ENCODE measurements around the gene LEPR. TPM values are rescaled to one million over a fixed set of nuclear protein-coding genes. Genes with fewer than 3 reads are reported as not detected.

Gene LEPR
- total RNA-seq, 1 experiment from 2014 or later = 7.0 TPM

GRCh38 chr1:65398083-65398482 is 22.4 kb upstream of the LEPR start:
- DNase-seq = no peak
- no peak overlapping the region for H3K4me3 ChIP-seq (ENCODE audit: insufficient read depth, low read depth, low read length)
- H3K27me3 ChIP-seq (ENCODE audit: control insufficient read depth, insufficient read depth, low read length) = no peaks in the 10 kb centered on the region
- H3K36me3 ChIP-seq (replicated peaks; ENCODE audit: control insufficient read depth, insufficient read depth, low read length) = no peaks in the 10 kb centered on the region

GRCh38 chr1:65399003-65399402 is 21.5 kb upstream of the LEPR start:
- Histone ChIP-seq H3K27me3 (ENCODE audit: control insufficient read depth, insufficient read depth, low read length) (no peaks in the 10 kb centered on the region), H3K36me3 (replicated peaks; ENCODE audit: control insufficient read depth, insufficient read depth, low read length) (no peaks in the 10 kb centered on the region), H3K4me3 (ENCODE audit: insufficient read depth, low read depth, low read length) (no peak overlapping the region)
- no peak for DNase-seq

GRCh38 chr1:65401612-65402011 is 18.9 kb upstream of the LEPR start:
- no peaks in the 10 kb centered on the region for H3K36me3 ChIP-seq (replicated peaks; ENCODE audit: control insufficient read depth, insufficient read depth, low read length)
- H3K4me3 ChIP-seq (ENCODE audit: insufficient read depth, low read depth, low read length) = no peak overlapping the region
- H3K27me3 ChIP-seq (ENCODE audit: control insufficient read depth, insufficient read depth, low read length) = no peaks in the 10 kb centered on the region
- no peak for DNase-seq

DNA sequence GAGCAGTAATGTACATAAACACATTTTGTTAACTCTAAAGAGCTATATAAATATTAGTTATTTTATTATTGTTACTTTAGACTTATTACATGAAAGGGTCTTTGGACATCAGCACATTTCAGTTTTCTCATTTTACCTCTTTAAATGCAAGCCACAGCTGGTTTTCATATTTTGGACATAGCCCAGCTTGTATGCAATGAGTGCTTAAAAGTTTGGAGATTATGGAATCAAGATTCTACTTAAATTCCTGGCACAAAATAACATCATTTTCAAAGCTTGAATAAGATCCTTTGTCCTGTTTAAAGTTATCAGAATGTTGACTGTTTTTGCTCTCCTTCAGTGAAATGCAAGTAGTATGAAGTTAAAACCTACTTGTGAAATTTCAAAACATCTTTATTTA is 15.5 kb upstream of the LEPR start:
- no peaks in the 10 kb centered on the region for H3K36me3 ChIP-seq (replicated peaks; ENCODE audit: control insufficient read depth, insufficient read depth, low read length)
- no peaks in the 10 kb centered on the region for H3K27me3 ChIP-seq (ENCODE audit: control insufficient read depth, insufficient read depth, low read length)
- no peak overlapping the region for H3K4me3 ChIP-seq (ENCODE audit: insufficient read depth, low read depth, low read length)
- DNase-seq = no peak

DNA sequence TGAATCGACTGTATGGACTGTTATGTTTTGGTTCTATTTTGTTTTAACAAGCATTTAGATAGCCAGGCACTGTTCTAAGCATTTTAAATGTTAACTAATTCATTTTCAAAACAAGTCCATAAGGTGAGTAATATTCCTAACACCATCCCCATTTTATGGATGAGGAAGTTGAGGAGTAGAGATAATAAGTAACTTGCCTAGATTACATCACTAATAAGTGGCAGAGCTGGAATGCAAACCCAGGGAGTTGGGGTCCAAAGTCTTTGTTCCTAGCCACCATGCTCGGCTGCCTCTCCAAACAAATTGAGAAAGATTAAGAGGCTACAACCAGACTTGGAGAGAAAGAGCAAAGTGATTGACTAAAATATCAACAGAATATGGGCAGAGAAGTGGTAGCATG is 12.6 kb upstream of the LEPR start:
- no peaks in the 10 kb centered on the region for H3K36me3 ChIP-seq (replicated peaks; ENCODE audit: control insufficient read depth, insufficient read depth, low read length)
- H3K4me3 ChIP-seq (ENCODE audit: insufficient read depth, low read depth, low read length) = no peak overlapping the region
- DNase-seq = no peak
- H3K27me3 ChIP-seq (ENCODE audit: control insufficient read depth, insufficient read depth, low read length) = no peaks in the 10 kb centered on the region

- DNase-seq = no peak
- no peaks in the 10 kb centered on the region for H3K36me3 ChIP-seq (replicated peaks; ENCODE audit: control insufficient read depth, insufficient read depth, low read length)
- H3K4me3 ChIP-seq (ENCODE audit: insufficient read depth, low read depth, low read length) = no peak overlapping the region
- no peaks in the 10 kb centered on the region for H3K27me3 ChIP-seq (ENCODE audit: control insufficient read depth, insufficient read depth, low read length)
These were observed 11.2 kb upstream of the LEPR start for GRCh38 chr1:65409314-65409713.

GRCh38 chr1:65409816-65410326 is 10.6 kb upstream of the LEPR start:
- Histone ChIP-seq H3K27me3 (ENCODE audit: control insufficient read depth, insufficient read depth, low read length) (no peaks in the 10 kb centered on the region), H3K4me3 (ENCODE audit: insufficient read depth, low read depth, low read length) (no peak overlapping the region), H3K36me3 (replicated peaks; ENCODE audit: control insufficient read depth, insufficient read depth, low read length) (no peaks in the 10 kb centered on the region)
- DNase-seq = no peak

DNA sequence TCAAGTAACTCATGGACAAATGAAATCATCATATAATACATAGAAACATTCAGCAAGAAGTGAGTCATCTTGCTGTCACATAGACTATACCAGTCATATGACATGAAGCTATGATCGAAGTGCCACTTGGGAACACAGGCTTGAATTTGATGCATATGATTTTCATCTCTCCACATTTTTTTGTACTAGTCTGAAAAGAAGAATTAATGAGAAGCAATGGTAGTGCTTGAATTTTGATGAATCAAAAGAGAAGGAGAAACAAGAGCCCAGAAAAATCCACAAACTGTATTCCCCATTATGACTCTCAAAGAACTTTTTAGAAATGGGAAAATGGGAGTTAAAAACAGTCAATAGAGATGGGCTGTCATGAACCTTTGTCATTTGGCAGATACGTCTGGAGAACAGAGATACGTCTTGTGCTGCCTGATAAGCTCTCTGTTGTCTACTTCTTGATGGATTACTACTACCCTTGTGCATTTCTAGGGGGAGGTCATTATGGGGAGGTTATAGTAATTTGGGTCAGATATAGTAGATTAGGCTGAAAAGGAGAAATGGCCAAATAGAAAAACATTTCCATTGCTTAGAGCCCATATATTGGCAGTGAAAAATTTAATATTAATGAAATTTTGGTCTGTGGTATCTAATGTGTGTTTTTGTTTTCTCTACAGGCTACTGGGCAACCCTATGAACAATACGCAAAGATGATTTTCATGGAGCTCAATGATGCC is 8.0 kb upstream of the LEPR start:
- Histone ChIP-seq H3K27me3 (ENCODE audit: control insufficient read depth, insufficient read depth, low read length) (no peaks in the 10 kb centered on the region), H3K36me3 (replicated peaks; ENCODE audit: control insufficient read depth, insufficient read depth, low read length) (no peaks in the 10 kb centered on the region), H3K4me3 (ENCODE audit: insufficient read depth, low read depth, low read length) (no peak overlapping the region)
- DNase-seq = no peak

DNA sequence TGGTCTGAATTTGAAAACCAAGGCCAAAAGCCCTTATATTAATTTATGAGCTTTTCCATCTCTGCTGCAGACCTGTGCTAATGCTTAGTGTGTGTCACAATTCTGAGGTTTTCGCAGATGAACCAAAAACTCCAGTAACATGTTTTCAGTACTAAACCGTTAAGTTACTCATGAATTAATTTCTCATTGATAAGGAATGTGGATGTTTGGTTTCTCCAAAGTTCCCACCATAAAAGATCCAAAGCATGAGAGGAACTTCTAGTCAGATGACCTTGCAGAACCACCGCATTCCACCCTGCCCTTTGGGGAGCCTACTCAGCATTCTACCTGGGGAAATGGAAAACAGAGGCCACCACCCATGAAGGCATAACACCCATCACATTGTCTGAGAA is 7.5 kb upstream of the LEPR start:
- no peak overlapping the region for H3K4me3 ChIP-seq (ENCODE audit: insufficient read depth, low read depth, low read length)
- no peak for DNase-seq
- H3K27me3 ChIP-seq (ENCODE audit: control insufficient read depth, insufficient read depth, low read length) = no peaks in the 10 kb centered on the region
- no peaks in the 10 kb centered on the region for H3K36me3 ChIP-seq (replicated peaks; ENCODE audit: control insufficient read depth, insufficient read depth, low read length)

- H3K36me3 ChIP-seq (replicated peaks; ENCODE audit: control insufficient read depth, insufficient read depth, low read length) = no peaks in the 10 kb centered on the region
- H3K27me3 ChIP-seq (ENCODE audit: control insufficient read depth, insufficient read depth, low read length) = no peaks in the 10 kb centered on the region
- no peak overlapping the region for H3K4me3 ChIP-seq (ENCODE audit: insufficient read depth, low read depth, low read length)
- no peak for DNase-seq
These were observed 5.9 kb upstream of the LEPR start for GRCh38 chr1:65414538-65414937.

GRCh38 chr1:65416767-65417166 is 3.7 kb upstream of the LEPR start:
- Histone ChIP-seq H3K27me3 (ENCODE audit: control insufficient read depth, insufficient read depth, low read length) (no peaks in the 10 kb centered on the region), H3K36me3 (replicated peaks; ENCODE audit: control insufficient read depth, insufficient read depth, low read length) (no peaks in the 10 kb centered on the region), H3K4me3 (ENCODE audit: insufficient read depth, low read depth, low read length) (no peak overlapping the region)
- no peak for DNase-seq

DNA sequence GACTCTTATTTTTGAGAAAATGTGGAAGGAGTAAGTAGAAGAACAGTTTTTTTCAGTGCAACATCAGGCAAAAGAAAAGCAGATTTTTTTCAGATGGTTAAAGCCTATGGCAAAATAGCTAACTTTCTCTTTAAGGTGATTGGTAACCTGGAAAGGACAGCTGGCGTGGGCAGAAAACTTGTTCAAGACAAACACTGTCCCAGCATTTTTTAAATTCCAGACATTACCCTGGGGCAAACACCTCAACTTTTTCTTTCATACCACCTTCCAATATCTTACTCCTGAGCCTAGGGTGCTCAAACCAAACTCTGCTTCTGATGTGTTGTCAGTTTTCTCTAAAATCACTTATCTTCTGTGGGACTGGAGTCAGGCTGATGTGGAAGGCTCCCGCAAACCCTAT is 2.7 kb upstream of the LEPR start:
- H3K27me3 ChIP-seq (ENCODE audit: control insufficient read depth, insufficient read depth, low read length) = no peaks in the 10 kb centered on the region
- H3K36me3 ChIP-seq (replicated peaks; ENCODE audit: control insufficient read depth, insufficient read depth, low read length) = no peaks in the 10 kb centered on the region
- no peak overlapping the region for H3K4me3 ChIP-seq (ENCODE audit: insufficient read depth, low read depth, low read length)
- DNase-seq = no peak

DNA sequence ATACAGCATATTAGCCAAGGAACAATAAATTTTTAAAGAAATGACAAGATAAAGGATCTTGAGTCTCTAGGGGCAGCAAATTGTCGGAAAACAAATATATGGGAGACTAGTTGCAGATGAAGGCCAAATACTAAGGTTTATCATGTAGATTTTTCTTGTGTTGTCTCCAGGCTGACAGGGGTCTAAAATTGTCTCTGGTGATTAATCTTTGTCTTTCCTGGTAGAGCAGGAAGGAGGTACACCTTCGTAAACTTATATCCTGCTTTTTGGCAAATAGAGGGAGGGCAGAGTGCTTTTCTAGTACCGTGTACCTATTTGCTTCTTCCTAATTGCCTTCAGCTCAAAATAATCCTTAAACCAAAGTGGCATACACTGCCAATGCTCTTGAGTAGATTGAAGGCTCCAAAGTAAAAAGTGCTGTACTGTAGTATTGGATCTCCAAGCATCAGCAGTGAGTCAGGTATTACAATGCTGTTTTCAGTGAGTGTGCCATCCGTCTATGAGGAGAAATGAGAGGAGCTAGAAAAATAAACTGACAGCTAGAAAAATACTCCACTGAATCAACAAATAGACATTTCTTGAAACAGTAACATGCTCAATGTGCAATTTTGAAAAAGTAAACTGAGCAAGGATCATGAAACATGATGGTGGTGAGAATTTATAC is 1.8 kb upstream of the LEPR start:
- Histone ChIP-seq H3K4me3 (ENCODE audit: insufficient read depth, low read depth, low read length) (no peak overlapping the region), H3K27me3 (ENCODE audit: control insufficient read depth, insufficient read depth, low read length) (no peaks in the 10 kb centered on the region), H3K36me3 (replicated peaks; ENCODE audit: control insufficient read depth, insufficient read depth, low read length) (no peaks in the 10 kb centered on the region)
- DNase-seq = no peak

GRCh38 chr1:65419681-65420589 is 533 bp upstream of the LEPR start:
- Histone ChIP-seq H3K4me3 (ENCODE audit: insufficient read depth, low read depth, low read length) (peak overlapping the region; percentile 94), H3K36me3 (replicated peaks; ENCODE audit: control insufficient read depth, insufficient read depth, low read length) (no peaks in the 10 kb centered on the region), H3K27me3 (ENCODE audit: control insufficient read depth, insufficient read depth, low read length) (no peaks in the 10 kb centered on the region)
- peak; percentile 96 for DNase-seq
